Measurements from ENCODE around the gene GRK1. TPM values are rescaled to one million over a fixed set of nuclear protein-coding genes. Genes with fewer than 3 reads are reported as not detected.

The GRK1 gene
- total and polyA plus RNA-seq, 2 experiments from 2014 or later: not detected

DNA sequence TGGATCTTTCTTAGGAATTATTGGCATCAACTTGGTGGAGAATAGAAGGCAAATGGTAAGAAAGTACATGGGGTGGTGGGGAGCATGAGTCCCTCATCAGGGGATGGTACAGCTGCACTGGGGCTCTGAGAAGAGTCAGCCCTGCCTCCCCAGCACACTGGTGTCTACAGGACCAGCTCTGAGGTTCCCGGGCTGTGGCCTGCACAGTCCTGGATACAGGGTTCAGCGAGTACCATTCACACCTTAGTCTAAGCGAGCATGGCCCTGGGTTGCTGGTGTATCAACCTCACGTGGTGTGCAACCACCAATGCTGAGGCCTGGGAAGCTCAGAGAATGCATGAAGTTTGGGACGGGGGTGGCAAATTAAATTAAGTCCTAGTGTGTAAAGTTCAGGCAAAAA, 102.1 kb downstream of the GRK1 start:
- Mint-ChIP-seq H3K27ac (no peak overlapping the region), H3K4me3 (no peak overlapping the region), H3K36me3 (ENCODE audit: low read depth) (no peaks in the 10 kb centered on the region), H3K4me1 (peaks cover 5% of the 10 kb centered on the region; the same call in 2 of the 3 replicates), H3K27me3 (ENCODE audit: insufficient read depth, low read depth, poor library complexity) (no peaks in the 10 kb centered on the region), H3K9me3 (no peaks in the 10 kb centered on the region)
- no peak for DNase-seq (ENCODE audit: low spot score)
- no peaks in the 10 kb centered on the region for H3K4me1 ChIP-seq (ENCODE audit: insufficient read depth)
- H2AFZ ChIP-seq: no peak overlapping the region
- 0 out of 2 replicates have a peak, but pooled peaks cover 3% of the 10 kb centered on the region for H3K9me2 ChIP-seq (ENCODE audit: insufficient read depth)
- no peak overlapping the region for H3K27ac ChIP-seq (ENCODE audit: low read depth)
- no peaks in the 10 kb centered on the region for H3K79me2 ChIP-seq (replicated peaks; ENCODE audit: insufficient read depth)
- no peak overlapping the region for H3K4me2 ChIP-seq
- H3K27me3 ChIP-seq (ENCODE audit: insufficient read depth): no peaks in the 10 kb centered on the region
- no peaks in the 10 kb centered on the region for H3F3A ChIP-seq (replicated peaks; ENCODE audit: low read depth)
- H3K4me3 ChIP-seq: no peak overlapping the region
- no peaks in the 10 kb centered on the region for H3K36me3 ChIP-seq (ENCODE audit: insufficient read depth)
- TF ChIP-seq POLR2AphosphoS5 (IDR thresholded peaks at IDR 0.05; ENCODE audit: low read depth): no peak
- no peak for TF ChIP-seq ZNF331 (CRISPR knock-in tag; IDR thresholded peaks at IDR 0.05; ENCODE audit: low read depth)
- TF ChIP-seq, protein P1, sequence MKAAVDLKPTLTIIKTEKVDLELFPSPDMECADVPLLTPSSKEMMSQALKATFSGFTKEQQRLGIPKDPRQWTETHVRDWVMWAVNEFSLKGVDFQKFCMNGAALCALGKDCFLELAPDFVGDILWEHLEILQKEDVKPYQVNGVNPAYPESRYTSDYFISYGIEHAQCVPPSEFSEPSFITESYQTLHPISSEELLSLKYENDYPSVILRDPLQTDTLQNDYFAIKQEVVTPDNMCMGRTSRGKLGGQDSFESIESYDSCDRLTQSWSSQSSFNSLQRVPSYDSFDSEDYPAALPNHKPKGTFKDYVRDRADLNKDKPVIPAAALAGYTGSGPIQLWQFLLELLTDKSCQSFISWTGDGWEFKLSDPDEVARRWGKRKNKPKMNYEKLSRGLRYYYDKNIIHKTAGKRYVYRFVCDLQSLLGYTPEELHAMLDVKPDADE (IDR thresholded peaks at IDR 0.05): no peak
- TF ChIP-seq, protein P2, sequence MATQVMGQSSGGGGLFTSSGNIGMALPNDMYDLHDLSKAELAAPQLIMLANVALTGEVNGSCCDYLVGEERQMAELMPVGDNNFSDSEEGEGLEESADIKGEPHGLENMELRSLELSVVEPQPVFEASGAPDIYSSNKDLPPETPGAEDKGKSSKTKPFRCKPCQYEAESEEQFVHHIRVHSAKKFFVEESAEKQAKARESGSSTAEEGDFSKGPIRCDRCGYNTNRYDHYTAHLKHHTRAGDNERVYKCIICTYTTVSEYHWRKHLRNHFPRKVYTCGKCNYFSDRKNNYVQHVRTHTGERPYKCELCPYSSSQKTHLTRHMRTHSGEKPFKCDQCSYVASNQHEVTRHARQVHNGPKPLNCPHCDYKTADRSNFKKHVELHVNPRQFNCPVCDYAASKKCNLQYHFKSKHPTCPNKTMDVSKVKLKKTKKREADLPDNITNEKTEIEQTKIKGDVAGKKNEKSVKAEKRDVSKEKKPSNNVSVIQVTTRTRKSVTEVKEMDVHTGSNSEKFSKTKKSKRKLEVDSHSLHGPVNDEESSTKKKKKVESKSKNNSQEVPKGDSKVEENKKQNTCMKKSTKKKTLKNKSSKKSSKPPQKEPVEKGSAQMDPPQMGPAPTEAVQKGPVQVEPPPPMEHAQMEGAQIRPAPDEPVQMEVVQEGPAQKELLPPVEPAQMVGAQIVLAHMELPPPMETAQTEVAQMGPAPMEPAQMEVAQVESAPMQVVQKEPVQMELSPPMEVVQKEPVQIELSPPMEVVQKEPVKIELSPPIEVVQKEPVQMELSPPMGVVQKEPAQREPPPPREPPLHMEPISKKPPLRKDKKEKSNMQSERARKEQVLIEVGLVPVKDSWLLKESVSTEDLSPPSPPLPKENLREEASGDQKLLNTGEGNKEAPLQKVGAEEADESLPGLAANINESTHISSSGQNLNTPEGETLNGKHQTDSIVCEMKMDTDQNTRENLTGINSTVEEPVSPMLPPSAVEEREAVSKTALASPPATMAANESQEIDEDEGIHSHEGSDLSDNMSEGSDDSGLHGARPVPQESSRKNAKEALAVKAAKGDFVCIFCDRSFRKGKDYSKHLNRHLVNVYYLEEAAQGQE (IDR thresholded peaks at IDR 0.05; ENCODE audit: unreplicated experiment): no peak
- TF ChIP-seq ZNF114 (CRISPR knock-in tag; IDR thresholded peaks at IDR 0.05): no peak
- TF ChIP-seq EZH2phosphoT487 (IDR thresholded peaks at IDR 0.05; ENCODE audit: unreplicated experiment): no peak
- no peak for TF ChIP-seq NANOG (IDR thresholded peaks at IDR 0.05; ENCODE audit: borderline replicate concordance)
- no peak for TF ChIP-seq EZH2 (IDR thresholded peaks at IDR 0.05; ENCODE audit: low read depth, unreplicated experiment)
- TF ChIP-seq, protein P3, sequence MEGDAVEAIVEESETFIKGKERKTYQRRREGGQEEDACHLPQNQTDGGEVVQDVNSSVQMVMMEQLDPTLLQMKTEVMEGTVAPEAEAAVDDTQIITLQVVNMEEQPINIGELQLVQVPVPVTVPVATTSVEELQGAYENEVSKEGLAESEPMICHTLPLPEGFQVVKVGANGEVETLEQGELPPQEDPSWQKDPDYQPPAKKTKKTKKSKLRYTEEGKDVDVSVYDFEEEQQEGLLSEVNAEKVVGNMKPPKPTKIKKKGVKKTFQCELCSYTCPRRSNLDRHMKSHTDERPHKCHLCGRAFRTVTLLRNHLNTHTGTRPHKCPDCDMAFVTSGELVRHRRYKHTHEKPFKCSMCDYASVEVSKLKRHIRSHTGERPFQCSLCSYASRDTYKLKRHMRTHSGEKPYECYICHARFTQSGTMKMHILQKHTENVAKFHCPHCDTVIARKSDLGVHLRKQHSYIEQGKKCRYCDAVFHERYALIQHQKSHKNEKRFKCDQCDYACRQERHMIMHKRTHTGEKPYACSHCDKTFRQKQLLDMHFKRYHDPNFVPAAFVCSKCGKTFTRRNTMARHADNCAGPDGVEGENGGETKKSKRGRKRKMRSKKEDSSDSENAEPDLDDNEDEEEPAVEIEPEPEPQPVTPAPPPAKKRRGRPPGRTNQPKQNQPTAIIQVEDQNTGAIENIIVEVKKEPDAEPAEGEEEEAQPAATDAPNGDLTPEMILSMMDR (conservative IDR thresholded peaks at IDR 0.05; ENCODE audit: low read depth in 2 of 2): no peak
- TF ChIP-seq STAT1 (IDR thresholded peaks at IDR 0.05; ENCODE audit: unreplicated experiment): no peak
- no peak for ATAC-seq
- no peaks in the 10 kb centered on the region for H4K20me1 ChIP-seq (replicated peaks; ENCODE audit: insufficient read depth)

Data from GM23338 (cell line).